PC-9 (cell line): Measurements from ENCODE around the gene METTL15.

Experiments
- CTCF ChIP-seq: fragments of 200-600 bp; sonication (generic); conservative IDR thresholded peaks from 2 replicates; pipeline ENCODE4 v1.6.1; 2017; ENCODE audit warnings: mixed run types, antibody characterized with exemption, mild to moderate bottlenecking, moderate library complexity
- EZH2 ChIP-seq: fragments of 200-600 bp; sonication (generic); IDR thresholded peaks from 2 replicates; pipeline ENCODE4 v1.8.0; 2017; ENCODE audit warnings: antibody characterized with exemption, low read depth

GRCh38 chr11:28342716-28343115, 234.5 kb downstream of the METTL15 start:
- TF ChIP-seq CTCF = no peak
- no peak for TF ChIP-seq EZH2
